H9 (cell line): ENCODE data around the gene ARHGAP26. TPM values are rescaled to one million over a fixed set of nuclear protein-coding genes. Genes with fewer than 3 reads are reported as not detected.

Experiments
- DNase-seq: peaks from one replicate; pipeline ENCODE4 v3.0.0-alpha.2; 2017
- H2AFZ ChIP-seq: one replicate; pipeline ENCODE4 v1.6.1; 2013; ENCODE audit warnings: mild to moderate bottlenecking, low read length, control low read depth, moderate library complexity
- H2AK5ac ChIP-seq: 2 replicates; pipeline ENCODE4 v1.6.1; 2013; ENCODE audit warnings: low read length, control low read depth, mixed read lengths; ENCODE audit not compliant: insufficient read length
- H2BK120ac ChIP-seq: one replicate; pipeline ENCODE4 v1.6.1; 2013; ENCODE audit warnings: low read depth, mild to moderate bottlenecking, low read length, control low read depth, inconsistent platforms; ENCODE audit not compliant: poor library complexity, severe bottlenecking
- H2BK12ac ChIP-seq: 2 replicates; pipeline ENCODE4 v1.6.1; 2013; ENCODE audit warnings: low read length, control low read depth, mixed read lengths, low read depth; ENCODE audit not compliant: insufficient read length
- H2BK15ac ChIP-seq: 2 replicates; pipeline ENCODE4 v1.6.1; 2013; ENCODE audit warnings: low read depth, low read length, control low read depth
- H2BK20ac ChIP-seq: one replicate; pipeline ENCODE4 v1.6.1; 2013; ENCODE audit warnings: low read depth, mild to moderate bottlenecking, low read length, control low read depth, inconsistent platforms; ENCODE audit not compliant: poor library complexity, severe bottlenecking
- H2BK5ac ChIP-seq: 2 replicates; pipeline ENCODE4 v1.6.1; 2013; ENCODE audit warnings: low read length, control low read depth, mixed read lengths; ENCODE audit not compliant: insufficient read length
- H3K14ac ChIP-seq: 2 replicates; pipeline ENCODE4 v1.6.1; 2013; ENCODE audit warnings: low read length, control low read depth; ENCODE audit not compliant: insufficient read depth
- H3K18ac ChIP-seq: 2 replicates; pipeline ENCODE4 v1.6.1; 2013; ENCODE audit warnings: low read depth, mild to moderate bottlenecking, mixed read lengths, low read length, control low read depth; ENCODE audit not compliant: insufficient read length
- H3K23ac ChIP-seq: 2 replicates; pipeline ENCODE4 v1.6.1; 2013; ENCODE audit warnings: low read length, control low read depth, mixed read lengths, low read depth; ENCODE audit not compliant: insufficient read length
- H3K23me2 ChIP-seq: 2 replicates; pipeline ENCODE4 v1.6.1; 2013; ENCODE audit warnings: low read depth, mild to moderate bottlenecking, mixed read lengths, low read length, control low read depth; ENCODE audit not compliant: insufficient read length, poor library complexity, severe bottlenecking
- H3K27ac ChIP-seq: 2 replicates; pipeline ENCODE4 v1.5.1; 2013; ENCODE audit warnings: low read length, control low read depth, mixed read lengths, low read depth; ENCODE audit not compliant: insufficient read length
- H3K27me3 ChIP-seq: 2 replicates; pipeline ENCODE4 v1.6.1; 2013; ENCODE audit warnings: low read length, control low read depth, inconsistent platforms; ENCODE audit not compliant: insufficient read depth
- H3K4ac ChIP-seq: 2 replicates; pipeline ENCODE4 v1.6.1; 2013; ENCODE audit warnings: low read depth, mild to moderate bottlenecking, control low read depth, inconsistent platforms, low read length, moderate library complexity
- H3K4me1 ChIP-seq: 2 replicates; pipeline ENCODE4 v1.6.1; 2013; ENCODE audit warnings: low read length, control low read depth, inconsistent platforms; ENCODE audit not compliant: insufficient read depth
- H3K4me2 ChIP-seq: 2 replicates; pipeline ENCODE4 v1.6.1; 2013; ENCODE audit warnings: low read length, control low read depth, mixed read lengths; ENCODE audit not compliant: insufficient read length, insufficient read depth
- H3K56ac ChIP-seq: 2 replicates; pipeline ENCODE4 v1.6.1; 2013; ENCODE audit warnings: low read depth, mild to moderate bottlenecking, mixed read lengths, low read length, control low read depth; ENCODE audit not compliant: insufficient read length
- H3K79me1 ChIP-seq: 2 replicates; pipeline ENCODE4 v1.6.1; 2013; ENCODE audit warnings: low read depth, mild to moderate bottlenecking, moderate library complexity, low read length, control low read depth, inconsistent platforms; ENCODE audit not compliant: insufficient read depth, poor library complexity, severe bottlenecking
- H3K79me2 ChIP-seq: 2 replicates; pipeline ENCODE4 v1.6.1; 2013; ENCODE audit warnings: low read length, control low read depth, inconsistent platforms; ENCODE audit not compliant: insufficient read depth
- H3K9ac ChIP-seq: 2 replicates; pipeline ENCODE4 v1.6.1; 2013; ENCODE audit warnings: low read length, control low read depth, mixed read lengths; ENCODE audit not compliant: insufficient read length; ENCODE audit errors: extremely low read depth
- H3K9me3 ChIP-seq: one replicate; pipeline ENCODE4 v1.6.1; 2013; ENCODE audit warnings: low read depth, low read length, inconsistent platforms; ENCODE audit not compliant: control insufficient read depth
- H3T11ph ChIP-seq: one replicate; pipeline ENCODE4 v1.6.1; 2013; ENCODE audit warnings: mild to moderate bottlenecking, low read length, control low read depth, inconsistent platforms
- H4K20me1 ChIP-seq: one replicate; pipeline ENCODE4 v1.6.1; 2013; ENCODE audit not compliant: control insufficient read depth, insufficient read length, insufficient read depth
- H4K5ac ChIP-seq: 2 replicates; pipeline ENCODE4 v1.6.1; 2013; ENCODE audit warnings: low read depth, mild to moderate bottlenecking, mixed read lengths, low read length, control low read depth; ENCODE audit not compliant: insufficient read length
- H4K8ac ChIP-seq: replicated peaks from 2 replicates; pipeline ENCODE4 v1.6.1; 2013; ENCODE audit warnings: low read length, control low read depth, mixed read lengths, low read depth; ENCODE audit not compliant: insufficient read length
- H4K91ac ChIP-seq: 2 replicates; pipeline ENCODE4 v1.6.1; 2013; ENCODE audit warnings: low read depth, mild to moderate bottlenecking, moderate library complexity, mixed read lengths, low read length, control low read depth; ENCODE audit not compliant: insufficient read length
- H3K27ac Mint-ChIP-seq, 3 experiments: 2 replicates in 2 of 3; 3 replicates in 1 of 3; pipeline ENCODE4 v1.8.0; 2020 to 2021; ENCODE audit warnings: mixed read lengths in 3 of 3, mild to moderate bottlenecking in 1 of 3, moderate library complexity in 1 of 3
- H3K27me3 Mint-ChIP-seq: 2 replicates; pipeline ENCODE4 v1.8.0; 2021; ENCODE audit warnings: low read depth, mild to moderate bottlenecking, moderate library complexity, mixed read lengths
- H3K36me3 Mint-ChIP-seq, 3 experiments: 2 replicates in 2 of 3; 3 replicates in 1 of 3; pipeline ENCODE4 v1.8.0; 2020 to 2021; ENCODE audit warnings: low read depth in 3 of 3, mixed read lengths in 3 of 3; ENCODE audit not compliant: insufficient read depth in 1 of 3
- H3K4me1 Mint-ChIP-seq, 2 experiments: 2 replicates each; pipeline ENCODE4 v1.8.0; 2020; ENCODE audit warnings: mixed read lengths in 2 of 2
- H3K4me3 Mint-ChIP-seq, 2 experiments: 2 replicates in 1 of 2; 3 replicates in 1 of 2; pipeline ENCODE4 v1.8.0; 2020 to 2021; ENCODE audit warnings: mild to moderate bottlenecking in 2 of 2, mixed read lengths in 2 of 2, moderate library complexity in 1 of 2
- H3K9me3 Mint-ChIP-seq, 2 experiments: 2 replicates in 1 of 2; 3 replicates in 1 of 2; pipeline ENCODE4 v1.8.0; 2020; ENCODE audit warnings: mild to moderate bottlenecking in 2 of 2, mixed read lengths in 2 of 2, moderate library complexity in 1 of 2
- WGBS: extraction: QIAGEN DNeasy Blood & Tissue Kit; methylation state at CpG from one replicate; pipeline ENCODE4 v1.1.7; 2013; ENCODE audit warnings: missing lambda C conversion rate, low lambda C conversion rate, mixed read lengths; ENCODE audit not compliant: insufficient read length; ENCODE audit errors: extremely low coverage; 5-methylcytosine and 5-hydroxymethylcytosine counted together
- long read RNA-seq: library from polyadenylated mRNA; unstranded; transcript quantifications from one replicate; pipeline ENCODE4 v2.0.0, GENCODE V29; 2020
- total RNA-seq: library from RNA; stranded (reverse); gene quantifications from 2 replicates; pipeline ENCODE4 v1.2.1, GENCODE V29; 2021
- TF ChIP-seq, protein P1 (sequence below): fragments of 200-600 bp; sonication (generic); conservative IDR thresholded peaks from 3 replicates; pipeline ENCODE4 v1.8.0; 2021; ENCODE audit warnings: antibody characterized with exemption, mild to moderate bottlenecking

ARHGAP26 gene, protein sequence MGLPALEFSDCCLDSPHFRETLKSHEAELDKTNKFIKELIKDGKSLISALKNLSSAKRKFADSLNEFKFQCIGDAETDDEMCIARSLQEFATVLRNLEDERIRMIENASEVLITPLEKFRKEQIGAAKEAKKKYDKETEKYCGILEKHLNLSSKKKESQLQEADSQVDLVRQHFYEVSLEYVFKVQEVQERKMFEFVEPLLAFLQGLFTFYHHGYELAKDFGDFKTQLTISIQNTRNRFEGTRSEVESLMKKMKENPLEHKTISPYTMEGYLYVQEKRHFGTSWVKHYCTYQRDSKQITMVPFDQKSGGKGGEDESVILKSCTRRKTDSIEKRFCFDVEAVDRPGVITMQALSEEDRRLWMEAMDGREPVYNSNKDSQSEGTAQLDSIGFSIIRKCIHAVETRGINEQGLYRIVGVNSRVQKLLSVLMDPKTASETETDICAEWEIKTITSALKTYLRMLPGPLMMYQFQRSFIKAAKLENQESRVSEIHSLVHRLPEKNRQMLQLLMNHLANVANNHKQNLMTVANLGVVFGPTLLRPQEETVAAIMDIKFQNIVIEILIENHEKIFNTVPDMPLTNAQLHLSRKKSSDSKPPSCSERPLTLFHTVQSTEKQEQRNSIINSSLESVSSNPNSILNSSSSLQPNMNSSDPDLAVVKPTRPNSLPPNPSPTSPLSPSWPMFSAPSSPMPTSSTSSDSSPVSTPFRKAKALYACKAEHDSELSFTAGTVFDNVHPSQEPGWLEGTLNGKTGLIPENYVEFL
- 13.8 and 15.2 TPM in 2 replicates for total RNA-seq
- long read RNA-seq, full-length matches to known transcripts: 1 of 7 reads
- long read RNA-seq, partial matches to known transcripts: 2 of 7 reads
- long read RNA-seq, other reads (novel, unspliced or antisense): 4 of 7 reads

DNA sequence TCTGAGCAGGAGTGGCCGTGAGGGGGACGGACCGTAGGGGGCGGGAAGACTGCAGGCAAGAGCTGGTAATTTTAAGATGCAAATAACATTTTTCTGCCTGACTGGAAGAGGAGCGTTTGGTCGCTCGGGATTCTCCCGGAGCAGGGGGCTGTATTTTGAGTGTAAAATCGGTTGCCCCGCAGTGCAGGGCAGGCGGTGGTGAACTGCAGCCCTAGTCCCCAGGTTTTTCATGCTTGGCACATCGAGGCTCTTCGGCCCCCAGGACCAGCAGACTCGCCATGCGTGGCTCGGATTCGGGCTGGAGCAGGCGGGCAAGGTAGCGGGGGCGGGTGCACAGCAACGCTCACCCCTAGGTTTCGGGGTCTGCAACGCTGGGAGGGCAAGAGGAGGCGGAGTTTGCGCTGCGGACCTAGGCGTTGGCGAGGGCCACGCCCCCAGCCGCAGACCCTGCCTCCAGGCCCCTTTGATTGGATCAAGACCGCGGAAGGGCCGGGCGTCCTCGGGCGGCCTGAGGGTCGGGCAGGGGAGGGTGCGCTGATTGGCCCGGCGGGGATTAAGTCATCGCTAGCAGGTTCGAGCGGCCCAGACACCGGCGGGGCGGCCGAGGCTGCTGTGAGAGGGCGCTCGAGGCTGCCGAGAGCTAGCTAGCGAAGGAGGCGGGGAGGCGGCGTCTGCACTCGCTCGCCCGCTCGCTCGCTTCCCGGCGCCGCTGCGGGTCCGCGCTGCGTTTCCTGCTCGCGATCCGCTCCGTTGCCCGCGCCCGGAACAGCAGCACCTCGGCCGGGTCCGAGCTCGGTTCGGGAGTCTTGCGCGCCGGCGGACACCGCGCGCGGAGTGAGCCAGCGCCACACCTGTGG is at the start of gene ARHGAP26:
TSS of gene ARHGAP26 (plus strand) at position 585 of the 857 bp plus-strand sequence. CDS start 385 bp downstream, outside the sequence.
- WGBS: no CpG with 5 or more reads among the region's 87 CpGs
- H3K27ac ChIP-seq: no peak within 1 kb of the TSS
- no peak within 1 kb of the TSS for H2BK15ac ChIP-seq
- no peaks in the 10 kb centered on the region for H3K9me3 ChIP-seq
- no peak within 1 kb of the TSS for H2BK20ac ChIP-seq
- H2AK5ac ChIP-seq: no peak within 1 kb of the TSS
- H2BK5ac ChIP-seq: no peak within 1 kb of the TSS
- peaks cover 12% of the 10 kb centered on the region for H3K23me2 ChIP-seq
- H3K79me1 ChIP-seq: no peaks in the 10 kb centered on the region
- H4K91ac ChIP-seq: no peak within 1 kb of the TSS
- H3K27me3 Mint-ChIP-seq: peaks cover 24% of the 10 kb centered on the region
- no peak within 1 kb of the TSS for H3K23ac ChIP-seq
- H3K9me3 Mint-ChIP-seq: no peaks in the 10 kb centered on the region; a peak in 1 of 5 replicates
- H2AFZ ChIP-seq: no peak within 1 kb of the TSS
- peak within 1 kb of the TSS; percentile 81 to 97 for H3K4me3 Mint-ChIP-seq
- H3K4me2 ChIP-seq: peak within 1 kb of the TSS; percentile 74
- H2BK120ac ChIP-seq: no peak within 1 kb of the TSS
- no peak within 1 kb of the TSS for H2BK12ac ChIP-seq
- H3K27me3 ChIP-seq: 0 out of 2 replicates have a peak, but pooled peaks cover 2% of the 10 kb centered on the region
- no peaks in the 10 kb centered on the region for H3K79me2 ChIP-seq
- peak within 1 kb of the TSS; percentile 47 to 93 (median 58); a peak in 5 of 7 replicates for H3K27ac Mint-ChIP-seq
- TF ChIP-seq, protein P1, sequence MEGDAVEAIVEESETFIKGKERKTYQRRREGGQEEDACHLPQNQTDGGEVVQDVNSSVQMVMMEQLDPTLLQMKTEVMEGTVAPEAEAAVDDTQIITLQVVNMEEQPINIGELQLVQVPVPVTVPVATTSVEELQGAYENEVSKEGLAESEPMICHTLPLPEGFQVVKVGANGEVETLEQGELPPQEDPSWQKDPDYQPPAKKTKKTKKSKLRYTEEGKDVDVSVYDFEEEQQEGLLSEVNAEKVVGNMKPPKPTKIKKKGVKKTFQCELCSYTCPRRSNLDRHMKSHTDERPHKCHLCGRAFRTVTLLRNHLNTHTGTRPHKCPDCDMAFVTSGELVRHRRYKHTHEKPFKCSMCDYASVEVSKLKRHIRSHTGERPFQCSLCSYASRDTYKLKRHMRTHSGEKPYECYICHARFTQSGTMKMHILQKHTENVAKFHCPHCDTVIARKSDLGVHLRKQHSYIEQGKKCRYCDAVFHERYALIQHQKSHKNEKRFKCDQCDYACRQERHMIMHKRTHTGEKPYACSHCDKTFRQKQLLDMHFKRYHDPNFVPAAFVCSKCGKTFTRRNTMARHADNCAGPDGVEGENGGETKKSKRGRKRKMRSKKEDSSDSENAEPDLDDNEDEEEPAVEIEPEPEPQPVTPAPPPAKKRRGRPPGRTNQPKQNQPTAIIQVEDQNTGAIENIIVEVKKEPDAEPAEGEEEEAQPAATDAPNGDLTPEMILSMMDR: peak; percentile 30; the same call in 1 of the 3 replicates
- peak; percentile 98 for DNase-seq
- H3K4me1 Mint-ChIP-seq: peaks cover 23 to 26% of the 10 kb centered on the region in 2 experiments
- peak within 1 kb of the TSS; percentile 64 for H3K14ac ChIP-seq
- no peaks in the 10 kb centered on the region for H4K20me1 ChIP-seq
- H3K36me3 Mint-ChIP-seq: no peaks in the 10 kb centered on the region
- no peak within 1 kb of the TSS for H3T11ph ChIP-seq
- no peak within 1 kb of the TSS for H4K8ac ChIP-seq
- no peak within 1 kb of the TSS for H3K4ac ChIP-seq
- H4K5ac ChIP-seq: no peak within 1 kb of the TSS
- H3K18ac ChIP-seq: peak within 1 kb of the TSS; percentile 36
- peak within 1 kb of the TSS; percentile 53 for H3K9ac ChIP-seq
- no peak within 1 kb of the TSS for H3K56ac ChIP-seq
- peaks cover 5% of the 10 kb centered on the region; the same call in 1 of the 2 replicates for H3K4me1 ChIP-seq
